Tibial artery (tissue), 4 donors: ENCODE results near the gene UFC1.

Experiments used
- DNase-seq, 2 donors: peaks; one replicate each; pipeline ENCODE4 v3.0.0-alpha.2; 2019
- H3K27ac ChIP-seq, 2 donors: fragments of 200-600 bp; sonication (generic) in 1 of 2; 1 replicate in 1 of 2; 2 replicates in 1 of 2; pipeline ENCODE4 v1.5.1; 2018 to 2019; ENCODE audit warnings: mild to moderate bottlenecking in 1 of 2
- H3K27me3 ChIP-seq, 2 donors: fragments of 200-600 bp; sonication (generic) in 1 of 2; one replicate each; pipeline versions ENCODE4 v1.5.1 to v1.6.0; 2016 to 2019
- H3K36me3 ChIP-seq, 3 donors: fragments of 200-600 bp; sonication (generic) in 2 of 3; one replicate each; pipeline ENCODE4 v1.5.1; 2016 to 2019; ENCODE audit warnings: mild to moderate bottlenecking in 2 of 3
- H3K4me1 ChIP-seq, 4 donors: fragments of 200-600 bp; sonication (generic) in 2 of 4; 1 replicate in 3 of 4; 2 replicates in 1 of 4; pipeline ENCODE4 v1.5.1; 2016 to 2019
- H3K4me3 ChIP-seq, 2 donors: fragments of 200-600 bp; sonication (generic) in 1 of 2; 1 replicate in 1 of 2; 2 replicates in 1 of 2; pipeline ENCODE4 v1.5.1; 2018 to 2019; ENCODE audit warnings: mild to moderate bottlenecking in 2 of 2
- H3K9me3 ChIP-seq, 3 donors: fragments of 200-600 bp; sonication (generic) in 1 of 3; one replicate each; pipeline ENCODE4 v1.5.1; 2016 to 2019
- CTCF ChIP-seq, 2 experiments: fragments of 200-600 bp in 1 of 2; fragments of 450-650 bp in 1 of 2; IDR thresholded peaks; one replicate each; pipeline ENCODE4 v1.5.1; 2017 to 2019; ENCODE audit warnings: antibody characterized with exemption in 2 of 2, mild to moderate bottlenecking in 1 of 2, moderate library complexity in 1 of 2
- intact Hi-C: fragments of 100-400 bp; cut with DNase I; formaldehyde crosslinking; loops from one replicate; pipeline ENCODE4 v1.15.0; 2023; ENCODE audit warnings: low total_unique reads

The UFC1 gene

DNA sequence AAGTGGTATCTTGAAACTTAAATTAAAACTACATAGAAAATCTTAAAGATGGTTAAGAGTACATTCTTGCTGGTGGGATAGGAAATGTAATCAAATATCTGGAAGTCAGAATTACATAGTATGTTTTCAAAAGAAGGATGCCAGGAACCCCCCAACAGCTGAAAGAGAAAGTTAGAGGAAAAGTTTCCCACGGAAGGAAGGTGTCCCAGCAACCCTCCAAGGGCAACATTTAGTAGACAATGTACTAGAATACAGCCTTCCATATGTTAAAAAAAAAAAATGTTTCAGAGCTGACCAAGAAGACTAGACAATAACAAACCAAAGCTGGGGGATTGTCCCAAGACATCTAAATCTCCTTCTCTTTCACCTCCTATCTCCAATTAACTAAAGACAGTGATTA is 23.5 kb upstream of the UFC1 start:
- Histone ChIP-seq H3K36me3 (peaks cover 13 to 46% (median 40%) of the 10 kb centered on the region in 3 donors), H3K4me3 (no peak overlapping the region), H3K9me3 (no peaks in the 10 kb centered on the region), H3K27me3 (no peaks in the 10 kb centered on the region), H3K27ac (peak overlapping the region in 1 of 2 donors; percentile 91), H3K4me1 (peaks cover 0 to 64% (median 40%) of the 10 kb centered on the region in 4 donors)
- DNase-seq, result no peak
- intact Hi-C loops, result no loop called here
- TF ChIP-seq CTCF (IDR thresholded peaks at IDR 0.05), result no peak

DNA sequence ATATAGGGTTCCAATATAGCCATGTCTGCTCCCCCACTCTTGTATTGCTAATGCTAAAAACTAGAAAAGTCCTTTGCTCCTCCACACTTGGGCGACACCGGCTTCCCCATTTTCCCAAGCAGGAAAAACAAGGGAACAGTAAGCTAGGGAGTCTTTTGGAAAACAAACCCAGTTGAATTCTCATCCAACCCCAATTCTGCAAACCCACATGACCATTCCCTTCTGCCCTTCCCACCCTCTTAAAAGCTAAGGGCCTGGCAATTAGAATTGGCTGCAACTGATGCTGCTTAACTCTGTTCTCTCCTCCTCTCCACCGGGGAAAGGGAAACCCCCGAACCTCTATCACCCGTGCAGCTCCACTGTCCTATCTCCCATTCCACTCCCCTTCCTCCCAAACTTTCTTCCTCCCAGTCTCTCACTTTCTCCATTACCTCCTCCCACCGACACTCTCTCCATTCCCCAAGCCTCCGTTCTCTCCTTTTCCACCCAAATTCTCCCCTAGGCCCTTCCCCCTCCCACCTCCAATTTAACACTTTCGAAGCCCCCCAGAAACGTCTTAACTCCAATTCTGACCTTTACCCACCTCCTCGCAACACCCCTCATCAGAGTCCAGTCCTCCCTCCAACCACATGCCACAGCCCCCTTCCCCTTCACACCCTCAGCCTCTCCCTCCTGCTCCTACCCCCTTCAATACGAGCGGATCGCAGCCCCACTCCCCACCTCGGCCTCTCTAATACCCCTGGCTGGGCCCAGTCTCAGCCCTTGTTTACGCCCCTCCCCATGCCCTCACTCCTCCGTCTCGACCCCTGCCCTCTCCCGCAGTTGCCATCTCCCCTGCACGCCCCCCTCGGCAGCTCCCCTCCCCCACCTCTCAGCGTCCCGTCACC is 22.0 kb upstream of the UFC1 start:
- peak overlapping the region; percentile 74 to 85 for H3K4me3 ChIP-seq
- H3K9me3 ChIP-seq, result no peaks in the 10 kb centered on the region
- peak overlapping the region; percentile 89 to 91 for H3K27ac ChIP-seq
- H3K4me1 ChIP-seq, result peaks cover 0 to 64% (median 40%) of the 10 kb centered on the region in 4 donors
- H3K36me3 ChIP-seq, result peaks cover 13 to 31% (median 26%) of the 10 kb centered on the region in 3 donors
- H3K27me3 ChIP-seq, result no peaks in the 10 kb centered on the region
- no peak for TF ChIP-seq CTCF (IDR thresholded peaks at IDR 0.05)
- DNase-seq, result no peak
- intact Hi-C loops, result no loop called here

DNA sequence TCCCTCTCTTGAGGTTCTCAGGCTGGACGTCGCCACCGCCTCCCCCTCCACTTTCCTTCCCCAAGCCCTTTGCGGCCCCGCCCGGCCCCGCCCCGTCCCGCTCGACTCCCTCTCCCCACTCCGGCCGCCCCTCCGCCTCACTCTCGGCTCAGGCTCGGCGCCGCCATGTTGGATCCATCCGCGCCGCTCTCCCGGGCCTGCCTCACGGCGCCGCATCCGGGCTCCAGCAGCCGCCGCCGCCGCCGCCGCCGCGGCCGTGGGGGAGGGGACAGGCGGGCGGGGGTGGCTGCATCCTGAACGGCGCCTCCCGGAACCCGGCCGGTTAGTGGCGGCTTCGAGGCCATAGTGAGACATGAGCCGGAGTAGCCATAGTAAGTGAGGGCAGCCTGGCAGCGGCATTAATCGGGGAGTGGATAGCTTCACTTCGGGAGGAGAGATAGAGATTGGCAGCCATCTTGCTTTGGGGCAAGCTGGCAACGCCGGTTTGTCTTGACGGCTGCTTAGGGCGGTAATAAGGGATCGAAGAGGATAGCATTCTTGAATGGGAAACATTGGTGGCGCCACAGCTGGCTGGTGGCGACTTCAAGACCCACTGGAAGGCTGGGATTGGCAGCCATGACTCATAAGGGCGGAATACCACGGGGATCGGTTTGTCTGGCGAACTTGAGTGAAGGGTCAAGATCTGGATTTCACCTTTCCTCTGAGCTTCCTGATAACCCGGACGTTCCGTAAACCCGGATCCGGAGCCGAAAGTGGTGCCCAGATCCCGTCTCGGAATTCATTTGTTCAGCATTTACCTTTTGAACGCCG is 21.2 kb upstream of the UFC1 start, which contains the start of gene DEDD:
DEDD (minus strand) TSS at position 258 of the 810 bp plus-strand sequence. CDS start 8,205 bp downstream, outside the sequence.
- Histone ChIP-seq H3K9me3 (no peaks in the 10 kb centered on the region), H3K4me1 (peaks cover 0 to 58% (median 40%) of the 10 kb centered on the region in 4 donors), H3K36me3 (peaks cover 13 to 23% (median 17%) of the 10 kb centered on the region in 3 donors), H3K27me3 (no peaks in the 10 kb centered on the region), H3K27ac (peak within 1 kb of the TSS; percentile 89 to 91), H3K4me3 (peak within 1 kb of the TSS; percentile 74 to 85)
- intact Hi-C loops, result no loop called here
- DNase-seq, result peak; percentile 98
- TF ChIP-seq CTCF (IDR thresholded peaks at IDR 0.05), result no peak

DNA sequence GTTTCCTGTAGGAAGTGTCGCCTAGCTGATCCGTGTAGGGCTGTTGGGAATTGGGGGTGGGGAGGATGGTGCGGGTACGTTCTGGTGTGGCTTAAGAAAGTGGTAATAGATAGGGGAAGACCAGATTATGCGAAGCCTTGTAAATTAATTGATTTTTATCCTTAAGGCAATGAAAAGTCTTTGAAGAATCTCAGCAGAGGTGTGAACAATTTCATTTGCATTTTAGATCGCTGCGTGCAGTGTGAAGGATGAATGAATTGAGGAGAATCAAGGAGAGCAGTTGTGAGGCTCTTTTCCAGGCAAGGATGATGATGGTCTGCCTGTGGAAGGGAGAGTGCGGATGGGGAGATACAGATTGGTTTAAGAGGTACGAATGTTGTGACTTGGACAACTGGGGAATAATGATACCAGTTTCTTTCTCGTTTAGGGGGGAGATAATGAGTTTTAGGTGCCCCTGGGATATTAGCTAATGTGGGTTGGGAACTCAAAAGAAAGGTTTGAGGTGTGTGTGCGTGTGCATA is 20.5 kb upstream of the UFC1 start:
- intact Hi-C loops, result no loop called here
- peaks cover 0 to 52% (median 38%) of the 10 kb centered on the region in 4 donors for H3K4me1 ChIP-seq

More for the DNA sequence above, 20.5 kb upstream of the UFC1 start:
- H3K27me3 ChIP-seq, result no peaks in the 10 kb centered on the region
- no peak for DNase-seq
- TF ChIP-seq CTCF (IDR thresholded peaks at IDR 0.05), result no peak
- no peaks in the 10 kb centered on the region for H3K9me3 ChIP-seq
- H3K27ac ChIP-seq, result peak overlapping the region; percentile 89 to 91
- peak overlapping the region; percentile 74 to 85 for H3K4me3 ChIP-seq
- H3K36me3 ChIP-seq, result peaks cover 11 to 16% (median 13%) of the 10 kb centered on the region in 3 donors
